ENCODE results near the gene LIMS2.

Gene LIMS2

DNA sequence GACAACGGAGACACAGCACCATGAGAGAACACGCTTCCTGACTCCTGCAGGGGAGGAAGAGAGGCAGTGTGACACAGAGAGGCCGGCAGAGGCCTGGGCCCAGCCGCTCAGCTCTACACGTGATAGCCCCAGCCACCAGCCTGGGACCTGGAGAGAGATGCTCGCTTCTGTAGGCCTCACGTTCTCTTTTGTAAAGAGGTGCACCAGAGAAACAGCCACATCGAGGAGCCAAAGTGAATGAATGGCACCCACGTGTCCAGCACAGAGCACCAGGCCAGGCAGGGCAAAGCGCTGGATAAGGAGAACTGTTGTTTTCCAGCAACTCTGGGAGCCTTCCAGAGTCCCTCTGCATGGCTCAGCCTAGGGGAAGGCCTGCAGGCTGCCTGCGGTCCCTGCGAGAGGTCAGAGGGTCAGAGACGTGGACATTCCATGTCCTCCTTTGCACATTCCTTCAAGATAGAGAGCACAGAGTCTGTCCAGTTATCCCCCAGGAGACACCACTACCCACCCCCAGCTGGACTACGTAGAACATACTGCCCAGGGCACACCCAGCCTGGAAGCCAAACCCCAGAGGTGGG lies 14.2 kb downstream of the LIMS2 start:
- no peak overlapping the region for H3K27ac ChIP-seq
- TF ChIP-seq, protein P1, sequence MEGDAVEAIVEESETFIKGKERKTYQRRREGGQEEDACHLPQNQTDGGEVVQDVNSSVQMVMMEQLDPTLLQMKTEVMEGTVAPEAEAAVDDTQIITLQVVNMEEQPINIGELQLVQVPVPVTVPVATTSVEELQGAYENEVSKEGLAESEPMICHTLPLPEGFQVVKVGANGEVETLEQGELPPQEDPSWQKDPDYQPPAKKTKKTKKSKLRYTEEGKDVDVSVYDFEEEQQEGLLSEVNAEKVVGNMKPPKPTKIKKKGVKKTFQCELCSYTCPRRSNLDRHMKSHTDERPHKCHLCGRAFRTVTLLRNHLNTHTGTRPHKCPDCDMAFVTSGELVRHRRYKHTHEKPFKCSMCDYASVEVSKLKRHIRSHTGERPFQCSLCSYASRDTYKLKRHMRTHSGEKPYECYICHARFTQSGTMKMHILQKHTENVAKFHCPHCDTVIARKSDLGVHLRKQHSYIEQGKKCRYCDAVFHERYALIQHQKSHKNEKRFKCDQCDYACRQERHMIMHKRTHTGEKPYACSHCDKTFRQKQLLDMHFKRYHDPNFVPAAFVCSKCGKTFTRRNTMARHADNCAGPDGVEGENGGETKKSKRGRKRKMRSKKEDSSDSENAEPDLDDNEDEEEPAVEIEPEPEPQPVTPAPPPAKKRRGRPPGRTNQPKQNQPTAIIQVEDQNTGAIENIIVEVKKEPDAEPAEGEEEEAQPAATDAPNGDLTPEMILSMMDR (IDR thresholded peaks at IDR 0.05) = no peak
- no peak for TF ChIP-seq ZFX (IDR thresholded peaks at IDR 0.05; ENCODE audit: borderline replicate concordance)

DNA sequence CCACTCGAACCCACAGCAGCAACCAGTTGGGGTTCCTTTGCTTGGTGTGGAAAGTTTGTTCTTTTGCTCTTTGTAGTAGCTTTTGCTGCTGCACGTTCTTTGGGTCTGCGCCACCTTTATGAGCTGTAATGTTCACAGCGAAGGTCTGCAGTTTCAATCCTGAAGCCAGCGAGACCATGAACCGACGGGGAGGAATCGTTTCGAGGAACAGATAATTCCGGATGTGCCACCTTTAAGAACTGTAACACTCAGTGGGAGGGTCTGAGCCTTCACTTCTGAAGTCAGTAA lies 15.1 kb downstream of the LIMS2 start:
- TF ChIP-seq, protein P1 (IDR thresholded peaks at IDR 0.05) = no peak
- TF ChIP-seq ZFX (IDR thresholded peaks at IDR 0.05; ENCODE audit: borderline replicate concordance) = no peak
- no peak overlapping the region for H3K27ac ChIP-seq

DNA sequence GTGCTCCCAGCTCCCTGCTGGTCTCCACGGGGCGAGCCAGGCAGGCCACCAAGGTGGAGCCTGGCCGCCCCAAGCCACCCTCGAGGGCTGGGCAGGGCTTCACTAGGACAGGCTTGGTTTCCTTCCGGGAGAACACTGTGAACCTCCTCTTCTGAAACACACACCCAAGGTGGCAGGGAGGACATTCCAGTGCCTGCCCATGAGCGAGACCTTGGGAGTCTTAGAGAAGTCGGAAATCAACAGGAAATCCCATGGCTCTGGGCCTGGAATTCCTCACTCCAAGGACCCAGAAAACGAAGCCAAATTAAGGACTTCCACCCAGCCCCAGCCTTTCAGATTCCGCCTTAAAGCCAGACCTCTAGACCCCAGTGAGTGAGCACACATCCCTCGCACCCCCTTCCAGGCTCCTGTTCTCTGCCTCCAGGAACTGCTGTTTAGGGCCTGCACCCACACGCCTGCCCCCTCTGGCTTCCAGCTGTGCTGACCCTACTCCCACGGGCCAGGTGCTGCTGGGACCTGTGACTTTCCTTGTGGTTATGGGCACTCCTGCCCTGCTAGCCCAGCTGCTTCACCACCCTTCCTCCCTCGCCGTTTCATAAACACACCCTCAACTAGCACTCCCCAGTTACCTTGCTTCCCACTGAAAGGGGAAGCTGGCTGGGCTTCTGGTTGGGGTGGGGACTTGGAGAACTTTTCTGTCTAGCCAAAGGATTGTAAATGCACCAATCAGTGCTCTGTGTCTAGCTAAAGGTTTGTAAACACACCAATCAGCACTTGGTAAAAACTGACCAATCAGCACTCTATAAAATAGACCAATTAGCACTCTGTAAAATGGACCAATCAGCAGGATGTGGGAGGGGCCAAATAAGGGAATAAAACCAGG lies 15.7 kb downstream of the LIMS2 start:
- TF ChIP-seq ZFX (IDR thresholded peaks at IDR 0.05; ENCODE audit: borderline replicate concordance) = no peak
- TF ChIP-seq, protein P1 (IDR thresholded peaks at IDR 0.05) = no peak
- no peak overlapping the region for H3K27ac ChIP-seq

DNA sequence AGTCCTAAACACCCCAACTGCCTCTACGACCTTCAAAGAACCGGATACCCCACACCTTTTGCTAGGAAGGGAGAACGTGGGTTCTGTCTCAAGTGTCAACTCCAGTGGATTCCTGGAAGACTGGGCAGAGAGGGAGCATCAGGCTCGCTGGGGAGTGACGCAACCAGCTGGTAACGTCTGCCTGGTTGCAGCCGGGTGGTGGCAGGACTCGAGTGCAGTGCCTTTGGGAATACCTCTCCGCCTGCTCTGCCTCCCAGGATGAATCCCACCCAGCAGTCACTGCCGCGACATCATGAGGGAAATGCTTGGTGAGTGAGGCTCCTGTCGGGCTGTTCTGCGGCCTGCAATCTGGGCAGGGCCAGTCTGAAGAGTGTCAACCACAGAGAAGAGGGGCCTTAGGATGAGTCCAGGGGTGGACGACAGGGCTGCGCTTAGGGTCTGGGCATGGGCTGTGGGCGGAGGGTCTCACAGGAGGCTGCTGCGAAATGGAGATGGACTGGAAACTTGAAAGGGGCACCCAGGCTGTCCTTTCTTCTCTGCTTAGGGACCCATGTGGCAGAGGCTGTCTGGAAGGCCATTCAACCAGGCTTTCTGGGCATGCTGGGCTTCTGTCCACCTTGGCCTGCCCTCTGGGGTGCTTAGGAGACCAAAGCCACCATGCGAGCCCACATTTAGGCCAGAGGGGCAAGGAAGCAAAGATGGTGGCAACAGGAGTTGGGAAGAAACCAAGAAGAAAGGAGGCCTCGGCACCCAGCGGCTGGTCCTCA lies 16.5 kb downstream of the LIMS2 start:
- no peak overlapping the region for H3K27ac ChIP-seq
- TF ChIP-seq ZFX (IDR thresholded peaks at IDR 0.05; ENCODE audit: borderline replicate concordance) = no peak
- TF ChIP-seq, protein P1 (IDR thresholded peaks at IDR 0.05) = no peak

DNA sequence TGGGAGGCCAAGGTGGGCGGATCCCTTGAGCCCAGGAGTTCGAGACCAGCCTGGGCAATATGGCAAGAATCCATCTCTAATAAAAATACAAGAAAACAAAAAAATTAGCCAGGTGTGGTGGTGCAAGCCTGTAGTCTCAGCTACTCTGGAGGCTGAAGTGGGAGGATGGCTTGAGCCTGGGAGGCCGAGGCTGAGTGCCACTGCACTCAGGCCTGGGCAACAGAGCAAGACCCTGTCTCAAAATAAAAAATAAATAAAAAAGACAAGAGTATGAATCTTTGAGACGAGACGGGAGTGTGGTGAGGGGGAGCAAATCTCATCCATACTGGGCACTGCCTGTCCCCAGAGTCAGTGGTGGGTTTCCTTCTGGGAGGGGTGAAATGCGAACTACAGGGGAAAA lies 17.2 kb downstream of the LIMS2 start:
- no peak overlapping the region for H3K27ac ChIP-seq
- TF ChIP-seq ZFX (IDR thresholded peaks at IDR 0.05; ENCODE audit: borderline replicate concordance) = no peak
- TF ChIP-seq, protein P1 (IDR thresholded peaks at IDR 0.05) = no peak

DNA sequence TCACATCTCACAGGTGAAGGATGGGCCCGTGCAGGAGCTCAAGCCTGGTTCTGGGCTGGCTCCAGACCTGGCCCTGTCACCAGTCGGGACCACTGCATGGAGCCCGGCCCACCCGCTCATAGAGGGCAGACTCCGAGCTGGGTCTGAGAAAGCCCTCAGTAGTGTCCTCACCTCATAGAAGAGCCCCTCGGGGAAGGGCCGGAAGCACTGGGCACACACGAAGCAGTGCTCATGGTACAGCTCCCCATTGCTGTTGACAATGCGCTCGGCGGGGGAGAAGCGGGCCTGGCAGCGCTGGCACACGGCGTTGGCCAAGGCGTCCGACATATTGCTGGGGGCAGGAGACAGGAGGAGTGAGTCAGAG lies 18.1 kb downstream of the LIMS2 start:
- no peak overlapping the region for H3K27ac ChIP-seq
- TF ChIP-seq, protein P1 (IDR thresholded peaks at IDR 0.05) = no peak
- TF ChIP-seq ZFX (IDR thresholded peaks at IDR 0.05; ENCODE audit: borderline replicate concordance) = no peak
